ENCODE measurements around the gene GLB1L3. TPM values are rescaled to one million over a fixed set of nuclear protein-coding genes. Genes with fewer than 3 reads are reported as not detected.
"Not testable (repeated sequence)": the region's sequence is repeated elsewhere in the genome, so short reads cannot be mapped to it uniquely, and the experiment has no call there.

GLB1L3 gene
- total RNA-seq, 1 donor from 2014 or later = 10.9 TPM

GRCh38 chr11:134312807-134313206 is 36.6 kb downstream of the GLB1L3 start:
- intact Hi-C loops (cut with micrococcal nuclease) = no loop called here

GRCh38 chr11:134313379-134313778 is 37.2 kb downstream of the GLB1L3 start:
- intact Hi-C loops (cut with micrococcal nuclease) = no loop called here

GRCh38 chr11:134313821-134314607 is 37.8 kb downstream of the GLB1L3 start:
- intact Hi-C loops (cut with micrococcal nuclease) = no loop called here

- intact Hi-C loops (cut with micrococcal nuclease) = no loop called here
Observed at GRCh38 chr11:134317103-134317502, 40.9 kb downstream of the GLB1L3 start.

- intact Hi-C loops (cut with micrococcal nuclease) = not testable (repeated sequence)
Observed at GRCh38 chr11:134321373-134321772, 45.2 kb downstream of the GLB1L3 start.

- intact Hi-C loops (cut with micrococcal nuclease) = no loop called here
Observed at GRCh38 chr11:134322553-134322952, 46.4 kb downstream of the GLB1L3 start.

- intact Hi-C loops (cut with micrococcal nuclease) = no loop called here
Observed at GRCh38 chr11:134328433-134328832, 52.3 kb downstream of the GLB1L3 start.

GRCh38 chr11:134330611-134331353 is 54.6 kb downstream of the GLB1L3 start:
- intact Hi-C loops (cut with micrococcal nuclease) = loop anchor here (1.0 to 5.0 kb wide), 8 partner anchors 19 to 403 kb away; partner anchors contain the start of genes ACAD8, JAM3 and THYN1

GRCh38 chr11:134331354-134332188 is 55.4 kb downstream of the GLB1L3 start, which contains the start of gene GLB1L2:
TSS of gene GLB1L2 (plus strand) at chr11:134331988. CDS start at chr11:134332062, 74 bp downstream.
- intact Hi-C loops (cut with micrococcal nuclease) = loop anchor here (1.0 to 5.0 kb wide), 9 partner anchors 18 to 404 kb away; partner anchors contain the start of genes ACAD8, JAM3, THYN1 and VPS26B

- intact Hi-C loops (cut with micrococcal nuclease) = loop anchor here (1.0 to 5.0 kb wide), 4 partner anchors 108 to 385 kb away; partner anchors contain the start of gene VPS26B
Observed at GRCh38 chr11:134332189-134332631, 56.0 kb downstream of the GLB1L3 start.

GRCh38 chr11:134332782-134333181 is 56.6 kb downstream of the GLB1L3 start:
- intact Hi-C loops (cut with micrococcal nuclease) = loop anchor here (1.0 to 5.0 kb wide), 4 partner anchors 108 to 385 kb away; partner anchors contain the start of gene VPS26B

- intact Hi-C loops (cut with micrococcal nuclease) = loop anchor here (5.0 kb wide), 3 partner anchors 126 to 386 kb away; no protein-coding TSS in a partner anchor
Observed at GRCh38 chr11:134333312-134333711, 57.1 kb downstream of the GLB1L3 start.

GRCh38 chr11:134333946-134334345 is 57.8 kb downstream of the GLB1L3 start:
- intact Hi-C loops (cut with micrococcal nuclease) = loop anchor here (5.0 kb wide), 3 partner anchors 127 to 387 kb away; no protein-coding TSS in a partner anchor

- intact Hi-C loops (cut with micrococcal nuclease) = loop anchor here (5.0 kb wide), 3 partner anchors 128 to 388 kb away; no protein-coding TSS in a partner anchor
Observed at GRCh38 chr11:134334796-134335571, 58.8 kb downstream of the GLB1L3 start.

GRCh38 chr11:134337051-134337450 is 60.9 kb downstream of the GLB1L3 start:
- intact Hi-C loops (cut with micrococcal nuclease) = no loop called here

- intact Hi-C loops (cut with micrococcal nuclease) = no loop called here
Observed at GRCh38 chr11:134338068-134338467, 61.9 kb downstream of the GLB1L3 start.

GRCh38 chr11:134338654-134339053 is 62.5 kb downstream of the GLB1L3 start:
- intact Hi-C loops (cut with micrococcal nuclease) = no loop called here

GRCh38 chr11:134339756-134340155 is 63.6 kb downstream of the GLB1L3 start:
- intact Hi-C loops (cut with micrococcal nuclease) = no loop called here

GRCh38 chr11:134340354-134340964 is 64.3 kb downstream of the GLB1L3 start:
- intact Hi-C loops (cut with micrococcal nuclease) = no loop called here
